ENCODE measurements around the gene POU2F2.

DNA sequence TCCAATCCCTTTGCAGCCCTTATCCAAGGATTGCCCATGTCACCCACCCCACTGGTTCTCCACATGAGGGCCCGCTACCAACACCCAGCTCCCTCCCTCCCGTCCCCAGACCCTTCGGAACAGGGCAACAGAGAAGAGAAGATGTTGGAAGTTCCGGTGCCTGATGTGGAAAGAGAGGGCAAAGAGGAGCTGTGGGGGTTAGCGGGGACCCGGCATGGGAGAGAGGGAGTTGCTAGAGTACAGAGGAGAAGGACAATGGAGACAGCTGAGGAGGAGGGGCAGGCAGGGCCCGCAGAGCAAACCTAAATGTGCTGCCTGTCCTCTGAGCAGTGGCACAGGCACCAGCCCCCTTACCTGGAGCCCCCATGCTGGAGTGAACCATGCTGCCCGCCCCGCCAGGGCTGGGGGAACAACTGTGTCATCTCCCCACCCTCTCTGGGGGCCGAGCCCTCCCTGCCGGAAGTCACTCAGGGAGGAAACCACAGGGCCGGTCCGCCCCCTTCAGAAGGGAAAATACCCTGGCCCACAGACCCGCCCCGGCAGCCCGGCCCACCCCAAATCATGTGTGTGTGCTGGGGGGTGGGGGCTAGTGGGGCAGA is at the start of gene POU2F2:
- TF ChIP-seq, protein P1, sequence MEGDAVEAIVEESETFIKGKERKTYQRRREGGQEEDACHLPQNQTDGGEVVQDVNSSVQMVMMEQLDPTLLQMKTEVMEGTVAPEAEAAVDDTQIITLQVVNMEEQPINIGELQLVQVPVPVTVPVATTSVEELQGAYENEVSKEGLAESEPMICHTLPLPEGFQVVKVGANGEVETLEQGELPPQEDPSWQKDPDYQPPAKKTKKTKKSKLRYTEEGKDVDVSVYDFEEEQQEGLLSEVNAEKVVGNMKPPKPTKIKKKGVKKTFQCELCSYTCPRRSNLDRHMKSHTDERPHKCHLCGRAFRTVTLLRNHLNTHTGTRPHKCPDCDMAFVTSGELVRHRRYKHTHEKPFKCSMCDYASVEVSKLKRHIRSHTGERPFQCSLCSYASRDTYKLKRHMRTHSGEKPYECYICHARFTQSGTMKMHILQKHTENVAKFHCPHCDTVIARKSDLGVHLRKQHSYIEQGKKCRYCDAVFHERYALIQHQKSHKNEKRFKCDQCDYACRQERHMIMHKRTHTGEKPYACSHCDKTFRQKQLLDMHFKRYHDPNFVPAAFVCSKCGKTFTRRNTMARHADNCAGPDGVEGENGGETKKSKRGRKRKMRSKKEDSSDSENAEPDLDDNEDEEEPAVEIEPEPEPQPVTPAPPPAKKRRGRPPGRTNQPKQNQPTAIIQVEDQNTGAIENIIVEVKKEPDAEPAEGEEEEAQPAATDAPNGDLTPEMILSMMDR (conservative IDR thresholded peaks at IDR 0.05; ENCODE audit: low read length): no peak
- no peak for TF ChIP-seq EZH2phosphoT487 (IDR thresholded peaks at IDR 0.05; ENCODE audit: borderline replicate concordance, low read depth, low read length)

Measured in OCI-LY7 (cell line).